Neutrophil (primary cell): ENCODE measurements around the gene PDE4D.

Source experiments
- H3K27ac ChIP-seq: fragments of 200-600 bp; sonication (generic); 2 replicates; pipeline ENCODE4 v1.5.1; 2016; ENCODE audit warnings: mild to moderate bottlenecking, moderate library complexity
- H3K27me3 ChIP-seq: fragments of 200-600 bp; sonication (generic); 2 replicates; pipeline ENCODE4 v1.6.0; 2016; ENCODE audit warnings: mild to moderate bottlenecking
- H3K36me3 ChIP-seq: fragments of 200-600 bp; sonication (generic); 2 replicates; pipeline ENCODE4 v1.5.1; 2017
- H3K4me1 ChIP-seq, 2 experiments: fragments of 200-600 bp in 1 of 2; sonication (generic) in 1 of 2; 1 replicate in 1 of 2; 2 replicates in 1 of 2; pipeline versions ENCODE4 v1.5.1 to v1.6.1; 2013 to 2016; ENCODE audit warnings: low read depth in 1 of 2, low read length in 1 of 2, mild to moderate bottlenecking in 1 of 2, moderate library complexity in 1 of 2; ENCODE audit not compliant: control insufficient read depth in 1 of 2, insufficient read depth in 1 of 2
- H3K4me3 ChIP-seq, 2 experiments: fragments of 200-600 bp in 1 of 2; sonication (generic) in 1 of 2; 1 replicate in 1 of 2; 2 replicates in 1 of 2; pipeline ENCODE4 v1.5.1; 2013 to 2016; ENCODE audit warnings: low read depth in 1 of 2, low read length in 1 of 2, mild to moderate bottlenecking in 1 of 2, moderate library complexity in 1 of 2
- H3K9me3 ChIP-seq: fragments of 200-600 bp; sonication (generic); 2 replicates; pipeline ENCODE4 v1.5.1; 2016
- CTCF ChIP-seq: fragments of 200-600 bp; sonication (generic); IDR thresholded peaks from 2 replicates; pipeline ENCODE4 v1.5.1; 2016; ENCODE audit warnings: antibody characterized with exemption

Gene PDE4D

GRCh38 chr5:59542851-59543820, 350.4 kb downstream of the PDE4D start:
- Histone ChIP-seq H3K36me3 (no peaks in the 10 kb centered on the region), H3K4me1 (peaks cover 3 to 7% of the 10 kb centered on the region in 2 experiments), H3K27me3 (no peaks in the 10 kb centered on the region), H3K9me3 (no peaks in the 10 kb centered on the region), H3K27ac (no peak overlapping the region), H3K4me3 (no peak overlapping the region)
- no peak for TF ChIP-seq CTCF

- Histone ChIP-seq H3K4me3 (no peak overlapping the region), H3K27me3 (no peaks in the 10 kb centered on the region), H3K27ac (no peak overlapping the region), H3K9me3 (no peaks in the 10 kb centered on the region), H3K36me3 (no peaks in the 10 kb centered on the region), H3K4me1 (peaks cover 7 to 9% of the 10 kb centered on the region in 2 experiments)
- no peak for TF ChIP-seq CTCF
These were observed 351.2 kb downstream of the PDE4D start for GRCh38 chr5:59542306-59542705.

GRCh38 chr5:59540366-59540765, 353.2 kb downstream of the PDE4D start:
- no peaks in the 10 kb centered on the region for H3K27me3 ChIP-seq
- TF ChIP-seq CTCF, result no peak
- H3K27ac ChIP-seq, result no peak overlapping the region
- H3K4me3 ChIP-seq, result no peak overlapping the region
- no peaks in the 10 kb centered on the region for H3K36me3 ChIP-seq
- H3K9me3 ChIP-seq, result no peaks in the 10 kb centered on the region
- H3K4me1 ChIP-seq, result peaks cover 7 to 9% of the 10 kb centered on the region in 2 experiments

- Histone ChIP-seq H3K36me3 (no peaks in the 10 kb centered on the region), H3K4me3 (no peak overlapping the region), H3K27me3 (no peaks in the 10 kb centered on the region), H3K4me1 (peaks cover 7 to 9% of the 10 kb centered on the region in 2 experiments), H3K9me3 (no peaks in the 10 kb centered on the region), H3K27ac (no peak overlapping the region)
- TF ChIP-seq CTCF, result no peak
These were observed 354.8 kb downstream of the PDE4D start for GRCh38 chr5:59538750-59539121.

- TF ChIP-seq CTCF, result no peak
- Histone ChIP-seq H3K4me1 (peaks cover 7 to 9% of the 10 kb centered on the region in 2 experiments), H3K36me3 (no peaks in the 10 kb centered on the region), H3K4me3 (no peak overlapping the region), H3K27me3 (no peaks in the 10 kb centered on the region), H3K9me3 (no peaks in the 10 kb centered on the region), H3K27ac (no peak overlapping the region)
These were observed 355.4 kb downstream of the PDE4D start for GRCh38 chr5:59537961-59538749.
